ENCODE results near the gene KRT4. TPM values are rescaled to one million over a fixed set of nuclear protein-coding genes. Genes with fewer than 3 reads are reported as not detected.

The KRT4 gene
- total RNA-seq, 6 experiments from 2014 or later = 0.18 to 0.31 (median 0.30) TPM; not detected in 2

DNA sequence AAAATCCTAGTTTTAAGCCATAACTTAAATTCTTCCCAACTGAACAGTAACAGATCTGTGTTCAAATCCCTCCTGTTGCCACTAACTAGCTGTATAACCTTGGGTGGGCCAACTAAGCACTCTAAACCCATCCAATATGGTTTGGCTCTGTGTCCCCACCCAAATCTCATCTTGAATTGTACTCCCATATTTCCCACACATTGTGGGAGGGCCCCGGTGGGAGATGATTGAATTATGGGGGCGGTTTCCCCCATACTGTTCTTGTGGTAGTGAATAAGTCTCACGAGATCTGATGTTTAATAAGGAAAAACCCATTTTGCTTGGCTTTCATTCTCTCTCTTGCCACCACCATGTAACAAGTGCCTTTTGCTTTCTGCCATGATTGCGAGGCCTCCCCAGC, 1.2 kb upstream of the KRT4 start:
- peaks cover 50% of the 10 kb centered on the region for H3K27me3 Mint-ChIP-seq (ENCODE audit: insufficient read depth)
- peaks cover 9% of the 10 kb centered on the region for H3K4me1 Mint-ChIP-seq (ENCODE audit: low read depth)
- TF ChIP-seq, protein P1, sequence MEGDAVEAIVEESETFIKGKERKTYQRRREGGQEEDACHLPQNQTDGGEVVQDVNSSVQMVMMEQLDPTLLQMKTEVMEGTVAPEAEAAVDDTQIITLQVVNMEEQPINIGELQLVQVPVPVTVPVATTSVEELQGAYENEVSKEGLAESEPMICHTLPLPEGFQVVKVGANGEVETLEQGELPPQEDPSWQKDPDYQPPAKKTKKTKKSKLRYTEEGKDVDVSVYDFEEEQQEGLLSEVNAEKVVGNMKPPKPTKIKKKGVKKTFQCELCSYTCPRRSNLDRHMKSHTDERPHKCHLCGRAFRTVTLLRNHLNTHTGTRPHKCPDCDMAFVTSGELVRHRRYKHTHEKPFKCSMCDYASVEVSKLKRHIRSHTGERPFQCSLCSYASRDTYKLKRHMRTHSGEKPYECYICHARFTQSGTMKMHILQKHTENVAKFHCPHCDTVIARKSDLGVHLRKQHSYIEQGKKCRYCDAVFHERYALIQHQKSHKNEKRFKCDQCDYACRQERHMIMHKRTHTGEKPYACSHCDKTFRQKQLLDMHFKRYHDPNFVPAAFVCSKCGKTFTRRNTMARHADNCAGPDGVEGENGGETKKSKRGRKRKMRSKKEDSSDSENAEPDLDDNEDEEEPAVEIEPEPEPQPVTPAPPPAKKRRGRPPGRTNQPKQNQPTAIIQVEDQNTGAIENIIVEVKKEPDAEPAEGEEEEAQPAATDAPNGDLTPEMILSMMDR (IDR thresholded peaks at IDR 0.05) = no peak
- DNase-seq = no peak
- no peak overlapping the region for H3K27ac Mint-ChIP-seq
- H3K36me3 Mint-ChIP-seq (ENCODE audit: low read depth) = no peaks in the 10 kb centered on the region
- H3K4me3 Mint-ChIP-seq = no peak overlapping the region
- H3K9me3 Mint-ChIP-seq = no peaks in the 10 kb centered on the region

DNA sequence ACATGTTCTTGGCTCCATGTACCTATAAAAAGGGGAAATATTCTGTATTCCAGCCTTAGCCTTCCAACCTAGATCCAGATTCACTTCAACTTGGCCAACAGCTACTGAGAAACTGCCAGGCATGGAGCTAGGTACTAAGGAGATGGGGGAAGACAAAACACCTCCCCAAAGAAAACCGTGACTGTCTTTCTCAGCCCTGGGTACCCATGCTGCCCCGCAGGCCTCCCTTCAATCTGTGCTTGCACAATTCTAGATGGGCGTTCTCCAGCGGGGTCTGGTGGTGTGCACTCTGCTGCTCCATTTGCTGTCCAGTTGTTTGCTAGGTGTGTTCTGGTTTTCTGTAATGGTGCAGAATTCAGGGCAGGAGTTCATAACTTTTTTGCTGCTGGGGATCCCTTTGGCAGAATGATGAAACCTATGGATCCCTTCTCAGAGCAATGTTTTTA, 817 bp upstream of the KRT4 start:
- H3K27ac Mint-ChIP-seq = no peak overlapping the region
- peaks cover 9% of the 10 kb centered on the region for H3K4me1 Mint-ChIP-seq (ENCODE audit: low read depth)
- no peaks in the 10 kb centered on the region for H3K9me3 Mint-ChIP-seq
- TF ChIP-seq, protein P1 (IDR thresholded peaks at IDR 0.05) = no peak
- H3K4me3 Mint-ChIP-seq = no peak overlapping the region
- no peak for DNase-seq
- peaks cover 48% of the 10 kb centered on the region for H3K27me3 Mint-ChIP-seq (ENCODE audit: insufficient read depth)
- H3K36me3 Mint-ChIP-seq (ENCODE audit: low read depth) = no peaks in the 10 kb centered on the region

DNA sequence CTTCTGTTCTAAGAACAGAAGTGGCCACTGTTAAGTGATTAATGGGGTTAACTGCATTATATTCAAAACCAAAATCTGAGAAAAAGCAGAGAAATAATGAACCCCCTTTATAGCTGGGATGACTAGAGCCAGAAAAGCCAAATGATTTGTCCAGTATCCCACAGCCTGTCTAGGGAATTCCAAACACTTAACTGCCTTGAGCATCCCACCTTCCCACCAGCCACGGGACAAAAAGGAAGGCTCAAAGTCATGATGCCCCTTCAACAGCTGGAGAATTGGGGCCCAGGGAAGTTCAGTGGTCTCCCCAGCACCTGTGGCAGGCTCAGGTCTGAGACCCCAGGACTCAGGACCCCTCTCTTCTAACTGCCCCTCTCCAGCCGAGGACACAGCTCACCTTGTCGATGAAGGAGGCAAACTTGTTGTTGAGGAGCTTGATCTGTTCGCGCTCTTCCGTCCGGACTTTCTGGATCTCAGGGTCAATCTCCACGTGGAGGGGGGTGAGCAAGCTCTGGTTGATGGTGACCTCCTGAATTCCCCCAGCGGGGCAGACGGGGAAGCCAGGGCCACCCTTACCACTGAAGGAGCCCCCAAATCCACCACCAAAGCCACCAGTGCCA, 605 bp downstream of the KRT4 start:
- TF ChIP-seq, protein P1 (IDR thresholded peaks at IDR 0.05) = no peak

DNA sequence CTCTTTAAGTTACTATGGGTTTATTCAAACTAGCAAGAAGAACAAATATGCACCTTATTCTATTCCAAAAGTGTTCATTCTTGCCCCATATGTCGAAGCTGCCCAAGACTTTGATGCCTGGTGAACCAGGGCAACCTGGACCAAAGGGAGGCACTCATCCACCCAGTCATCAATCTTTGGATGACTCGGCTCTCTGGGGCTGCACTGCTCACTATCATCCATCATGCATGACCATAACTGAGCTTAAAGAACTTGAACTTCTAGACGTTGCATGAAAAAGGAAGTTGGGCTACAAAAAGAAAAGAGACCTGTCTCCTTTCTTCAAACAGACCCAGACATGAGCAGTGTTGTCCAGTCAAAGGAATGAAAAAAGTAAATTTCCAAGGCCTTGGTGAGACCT, 1.2 kb downstream of the KRT4 start:
- Mint-ChIP-seq H3K4me1 (ENCODE audit: low read depth) (peaks cover 9% of the 10 kb centered on the region), H3K4me3 (no peak overlapping the region), H3K27ac (no peak overlapping the region), H3K9me3 (no peaks in the 10 kb centered on the region), H3K27me3 (ENCODE audit: insufficient read depth) (peaks cover 45% of the 10 kb centered on the region), H3K36me3 (ENCODE audit: low read depth) (no peaks in the 10 kb centered on the region)
- TF ChIP-seq, protein P1 (IDR thresholded peaks at IDR 0.05) = no peak
- no peak for DNase-seq

More for the DNA sequence above, 605 bp downstream of the KRT4 start:
- H3K27ac Mint-ChIP-seq = no peak overlapping the region
- no peak for DNase-seq
- no peak overlapping the region for H3K4me3 Mint-ChIP-seq
- H3K27me3 Mint-ChIP-seq (ENCODE audit: insufficient read depth) = peaks cover 45% of the 10 kb centered on the region
- H3K9me3 Mint-ChIP-seq = no peaks in the 10 kb centered on the region
- H3K4me1 Mint-ChIP-seq (ENCODE audit: low read depth) = peaks cover 9% of the 10 kb centered on the region
- H3K36me3 Mint-ChIP-seq (ENCODE audit: low read depth) = no peaks in the 10 kb centered on the region

DNA sequence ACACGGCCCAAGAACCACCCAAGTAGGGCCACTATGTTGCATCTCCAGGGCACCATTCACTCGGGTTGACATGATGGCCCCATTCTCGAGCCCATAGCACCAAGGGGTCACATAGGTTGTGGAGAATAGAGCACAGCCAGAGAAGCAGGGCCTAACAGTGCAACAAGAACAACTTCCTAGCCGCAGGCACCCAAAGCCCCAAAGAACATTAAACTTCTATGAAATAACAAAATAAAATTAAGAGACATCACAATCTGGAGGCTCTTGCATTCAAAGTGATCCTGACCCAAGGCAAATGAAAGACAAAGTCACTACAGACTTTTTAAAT, 1.9 kb downstream of the KRT4 start:
- Mint-ChIP-seq H3K27me3 (ENCODE audit: insufficient read depth) (peaks cover 43% of the 10 kb centered on the region), H3K27ac (no peak overlapping the region)

More for the DNA sequence above, 1.9 kb downstream of the KRT4 start:
- Mint-ChIP-seq H3K4me1 (ENCODE audit: low read depth) (peaks cover 9% of the 10 kb centered on the region), H3K4me3 (no peak overlapping the region), H3K36me3 (ENCODE audit: low read depth) (no peaks in the 10 kb centered on the region), H3K9me3 (no peaks in the 10 kb centered on the region)
- no peak for DNase-seq
- TF ChIP-seq, protein P1 (IDR thresholded peaks at IDR 0.05) = no peak

Measured in HFFc6 (cell line).